HepG2 (cell line): ENCODE measurements around the gene UBXN1. TPM values are rescaled to one million over a fixed set of nuclear protein-coding genes. Genes with fewer than 3 reads are reported as not detected.

Experiments
- ATF2 ChIP-seq: sonication (generic); formaldehyde crosslinking; IDR thresholded peaks from 2 replicates; pipeline ENCODE4 v1.4.0; 2020; ENCODE audit warnings: missing genetic modification reagents
- HOMEZ ChIP-seq: IDR thresholded peaks from 2 replicates; pipeline ENCODE4 v1.6.1; 2016; ENCODE audit warnings: low read depth
- RCOR2 ChIP-seq: IDR thresholded peaks from 2 replicates; pipeline ENCODE4 v1.6.1; 2016; ENCODE audit warnings: missing biosample characterization, missing genetic modification reagents
- RERE ChIP-seq: IDR thresholded peaks from 2 replicates; pipeline ENCODE4 v1.6.1; 2016; ENCODE audit warnings: low read depth, missing genetic modification reagents, missing compliant biosample characterization
- SMAD3 ChIP-seq: sonication (generic); formaldehyde crosslinking; IDR thresholded peaks from 2 replicates; pipeline ENCODE4 v1.4.0; 2020; ENCODE audit warnings: missing genetic modification reagents
- TP53 ChIP-seq: sonication (generic); formaldehyde crosslinking; conservative IDR thresholded peaks from 2 replicates; pipeline ENCODE4 v1.4.0; 2020; ENCODE audit warnings: missing genetic modification reagents
- ZFP37 ChIP-seq: sonication (generic); formaldehyde crosslinking; IDR thresholded peaks from 2 replicates; pipeline ENCODE4 v1.4.0; 2020; ENCODE audit warnings: missing genetic modification reagents, borderline replicate concordance
- ZNF121 ChIP-seq: sonication (generic); formaldehyde crosslinking; IDR thresholded peaks from 2 replicates; pipeline ENCODE4 v1.5.0; 2020; ENCODE audit warnings: mild to moderate bottlenecking, missing genetic modification reagents
- ZNF703 ChIP-seq: sonication (generic); formaldehyde crosslinking; IDR thresholded peaks from 2 replicates; pipeline ENCODE4 v1.5.1; 2020; ENCODE audit warnings: missing genetic modification reagents, mild to moderate bottlenecking, moderate library complexity, borderline replicate concordance
- ZNF788 ChIP-seq: sonication (generic); formaldehyde crosslinking; IDR thresholded peaks from 2 replicates; pipeline ENCODE4 v1.5.0; 2020; ENCODE audit warnings: mild to moderate bottlenecking, missing genetic modification reagents, borderline replicate concordance
- ZNF839 ChIP-seq: sonication (generic); formaldehyde crosslinking; IDR thresholded peaks from 2 replicates; pipeline ENCODE4 v1.4.0; 2020; ENCODE audit warnings: missing genetic modification reagents, mild to moderate bottlenecking, borderline replicate concordance
- polyA plus RNA-seq, 8 experiments: library from polyadenylated mRNA; depleted of rRNA in 3 of 8; stranded (reverse) in 7 of 8; unstranded in 1 of 8; fragments of >200 nt; fragmentation: Illumina TruSeq in 4 of 8; extraction: Trizol in 4 of 8; gene quantifications; 2 replicates each; pipeline versions ENCODE4 v1.2.1 to v1.2.3, GENCODE V29; 2011 to 2016; ENCODE audit warnings: low read depth in 4 of 8, missing spikeins in 1 of 8, mixed read lengths in 1 of 8; ENCODE audit not compliant: insufficient read depth in 1 of 8
- total RNA-seq, 5 experiments: library from RNA; depleted of rRNA; stranded (reverse); fragments of >200 nt; fragmentation: Illumina TruSeq; extraction: Trizol; gene quantifications; 2 replicates each; pipeline ENCODE4 v1.2.3, GENCODE V29; 2016; ENCODE audit warnings: low read depth in 1 of 5
- TF ChIP-seq, protein P1 (sequence below): sonication (generic); formaldehyde crosslinking; IDR thresholded peaks from 2 replicates; pipeline ENCODE4 v1.4.0; 2020; ENCODE audit warnings: missing genetic modification reagents
- TF ChIP-seq, protein P2 (sequence below): sonication (generic); formaldehyde crosslinking; IDR thresholded peaks from 2 replicates; pipeline ENCODE4 v1.5.0; 2020; ENCODE audit warnings: missing genetic modification reagents
- TF ChIP-seq, protein P3 (sequence below): sonication (generic); formaldehyde crosslinking; IDR thresholded peaks from 2 replicates; pipeline ENCODE4 v1.8.0; 2022; ENCODE audit warnings: mild to moderate bottlenecking, missing genetic modification reagents, moderate library complexity

Gene UBXN1
- total and polyA plus RNA-seq, 2 of the 13 experiments (the other 11 are each of a cell fraction or from before 2014, with no cell fraction given) = 47.5 to 52.4 TPM

- TF ChIP-seq ATF2 (CRISPR knock-in tag) (peak; percentile 47), SMAD3 (CRISPR knock-in tag) (no peak), ZNF703 (CRISPR knock-in tag) (no peak; the same call in 1 of the 2 replicates), RERE (CRISPR knock-in tag) (no peak), ZNF121 (CRISPR knock-in tag) (0 out of 2 replicates have a peak, but pooled peaks have one; percentile 28), TP53 (CRISPR knock-in tag) (no peak; the same call in 1 of the 2 replicates), ZNF788 (peak; percentile 19; the same call in 1 of the 2 replicates), RCOR2 (no peak), HOMEZ (CRISPR knock-in tag) (0 out of 2 replicates have a peak, but pooled peaks have one; percentile 21), ZNF839 (CRISPR knock-in tag) (peak; percentile 96), ZFP37 (CRISPR knock-in tag) (no peak)
- TF ChIP-seq, protein P1, sequence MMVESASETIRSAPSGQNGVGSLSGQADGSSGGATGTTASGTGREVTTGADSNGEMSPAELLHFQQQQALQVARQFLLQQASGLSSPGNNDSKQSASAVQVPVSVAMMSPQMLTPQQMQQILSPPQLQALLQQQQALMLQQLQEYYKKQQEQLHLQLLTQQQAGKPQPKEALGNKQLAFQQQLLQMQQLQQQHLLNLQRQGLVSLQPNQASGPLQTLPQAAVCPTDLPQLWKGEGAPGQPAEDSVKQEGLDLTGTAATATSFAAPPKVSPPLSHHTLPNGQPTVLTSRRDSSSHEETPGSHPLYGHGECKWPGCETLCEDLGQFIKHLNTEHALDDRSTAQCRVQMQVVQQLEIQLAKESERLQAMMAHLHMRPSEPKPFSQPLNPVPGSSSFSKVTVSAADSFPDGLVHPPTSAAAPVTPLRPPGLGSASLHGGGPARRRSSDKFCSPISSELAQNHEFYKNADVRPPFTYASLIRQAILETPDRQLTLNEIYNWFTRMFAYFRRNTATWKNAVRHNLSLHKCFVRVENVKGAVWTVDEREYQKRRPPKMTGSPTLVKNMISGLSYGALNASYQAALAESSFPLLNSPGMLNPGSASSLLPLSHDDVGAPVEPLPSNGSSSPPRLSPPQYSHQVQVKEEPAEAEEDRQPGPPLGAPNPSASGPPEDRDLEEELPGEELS (CRISPR knock-in tag) = no peak
- TF ChIP-seq, protein P2, sequence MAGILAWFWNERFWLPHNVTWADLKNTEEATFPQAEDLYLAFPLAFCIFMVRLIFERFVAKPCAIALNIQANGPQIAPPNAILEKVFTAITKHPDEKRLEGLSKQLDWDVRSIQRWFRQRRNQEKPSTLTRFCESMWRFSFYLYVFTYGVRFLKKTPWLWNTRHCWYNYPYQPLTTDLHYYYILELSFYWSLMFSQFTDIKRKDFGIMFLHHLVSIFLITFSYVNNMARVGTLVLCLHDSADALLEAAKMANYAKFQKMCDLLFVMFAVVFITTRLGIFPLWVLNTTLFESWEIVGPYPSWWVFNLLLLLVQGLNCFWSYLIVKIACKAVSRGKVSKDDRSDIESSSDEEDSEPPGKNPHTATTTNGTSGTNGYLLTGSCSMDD = no peak
- TF ChIP-seq, protein P3, sequence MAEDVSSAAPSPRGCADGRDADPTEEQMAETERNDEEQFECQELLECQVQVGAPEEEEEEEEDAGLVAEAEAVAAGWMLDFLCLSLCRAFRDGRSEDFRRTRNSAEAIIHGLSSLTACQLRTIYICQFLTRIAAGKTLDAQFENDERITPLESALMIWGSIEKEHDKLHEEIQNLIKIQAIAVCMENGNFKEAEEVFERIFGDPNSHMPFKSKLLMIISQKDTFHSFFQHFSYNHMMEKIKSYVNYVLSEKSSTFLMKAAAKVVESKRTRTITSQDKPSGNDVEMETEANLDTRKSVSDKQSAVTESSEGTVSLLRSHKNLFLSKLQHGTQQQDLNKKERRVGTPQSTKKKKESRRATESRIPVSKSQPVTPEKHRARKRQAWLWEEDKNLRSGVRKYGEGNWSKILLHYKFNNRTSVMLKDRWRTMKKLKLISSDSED (CRISPR knock-in tag) = no peak
These were observed 7.1 kb downstream of the UBXN1 start, which contains the start of the genes LBHD1 and UQCC3 (continued) for GRCh38 chr11:62671608-62672389.
